DND-41 (cell line): Measurements from ENCODE around the gene SPATA31C2.

Experiments used
- ATAC-seq: fragments of 200-7000 bp; cut with Tn5 transposase; 3 replicates; pipeline ENCODE4 v1.9.1; 2021; ENCODE audit warnings: low read depth; ENCODE audit not compliant: insufficient read depth
- DNase-seq: peaks from one replicate; pipeline ENCODE4 v3.0.0-alpha.2; 2020
- H2AFZ ChIP-seq: 2 replicates; pipeline ENCODE4 v1.6.0; 2012; ENCODE audit warnings: low read depth, low read length
- H3K27ac ChIP-seq: 2 replicates; pipeline ENCODE4 v1.5.1; 2012; ENCODE audit warnings: low read length, inconsistent platforms
- H3K27me3 ChIP-seq: fragments of 200-600 bp; sonication (generic); 2 replicates; pipeline ENCODE4 v1.6.0; 2012; ENCODE audit warnings: low read length, mild to moderate bottlenecking, inconsistent platforms; ENCODE audit not compliant: insufficient read depth, poor library complexity
- H3K36me3 ChIP-seq: 2 replicates; pipeline ENCODE4 v1.5.1; 2012; ENCODE audit warnings: low read length, inconsistent platforms; ENCODE audit not compliant: insufficient read depth
- H3K4me1 ChIP-seq: 2 replicates; pipeline ENCODE4 v1.5.1; 2012; ENCODE audit warnings: mild to moderate bottlenecking, low read length; ENCODE audit not compliant: insufficient read depth
- H3K4me2 ChIP-seq: 2 replicates; pipeline ENCODE4 v1.6.0; 2012; ENCODE audit warnings: mild to moderate bottlenecking, moderate library complexity, low read length, inconsistent platforms; ENCODE audit not compliant: insufficient read depth
- H3K4me3 ChIP-seq, 2 experiments: fragments of 200-600 bp in 1 of 2; shearing (Covaris generic) in 1 of 2; 2 replicates each; pipeline ENCODE4 v1.5.1; 2012 to 2016; ENCODE audit warnings: inconsistent platforms in 2 of 2, low read length in 2 of 2, mild to moderate bottlenecking in 2 of 2, low read depth in 1 of 2, moderate library complexity in 1 of 2
- H3K79me2 ChIP-seq: 2 replicates; pipeline ENCODE4 v1.6.0; 2012; ENCODE audit warnings: low read length, inconsistent platforms; ENCODE audit not compliant: insufficient read depth
- H3K9ac ChIP-seq: 2 replicates; pipeline ENCODE4 v1.6.0; 2012; ENCODE audit warnings: low read depth, mild to moderate bottlenecking, inconsistent platforms, low read length, moderate library complexity
- H3K9me3 ChIP-seq: 2 replicates; pipeline ENCODE4 v1.5.1; 2012; ENCODE audit warnings: low read length, moderate library complexity, mild to moderate bottlenecking, inconsistent platforms; ENCODE audit not compliant: insufficient read depth, severe bottlenecking
- H4K20me1 ChIP-seq: 2 replicates; pipeline ENCODE4 v1.6.0; 2012; ENCODE audit warnings: low read length; ENCODE audit not compliant: insufficient read depth
- EZH2 ChIP-seq: IDR thresholded peaks from 3 replicates; pipeline ENCODE4 v1.6.1; 2012; ENCODE audit warnings: borderline replicate concordance, low read depth, mild to moderate bottlenecking, moderate library complexity, low read length, inconsistent platforms; ENCODE audit not compliant: severe bottlenecking
- TF ChIP-seq, protein P1 (sequence below): IDR thresholded peaks from 2 replicates; pipeline ENCODE4 v1.5.1; 2012; ENCODE audit warnings: borderline replicate concordance, low read length, moderate library complexity, mild to moderate bottlenecking; ENCODE audit not compliant: poor library complexity, severe bottlenecking; ENCODE audit errors: extremely low read depth

The SPATA31C2 gene

DNA sequence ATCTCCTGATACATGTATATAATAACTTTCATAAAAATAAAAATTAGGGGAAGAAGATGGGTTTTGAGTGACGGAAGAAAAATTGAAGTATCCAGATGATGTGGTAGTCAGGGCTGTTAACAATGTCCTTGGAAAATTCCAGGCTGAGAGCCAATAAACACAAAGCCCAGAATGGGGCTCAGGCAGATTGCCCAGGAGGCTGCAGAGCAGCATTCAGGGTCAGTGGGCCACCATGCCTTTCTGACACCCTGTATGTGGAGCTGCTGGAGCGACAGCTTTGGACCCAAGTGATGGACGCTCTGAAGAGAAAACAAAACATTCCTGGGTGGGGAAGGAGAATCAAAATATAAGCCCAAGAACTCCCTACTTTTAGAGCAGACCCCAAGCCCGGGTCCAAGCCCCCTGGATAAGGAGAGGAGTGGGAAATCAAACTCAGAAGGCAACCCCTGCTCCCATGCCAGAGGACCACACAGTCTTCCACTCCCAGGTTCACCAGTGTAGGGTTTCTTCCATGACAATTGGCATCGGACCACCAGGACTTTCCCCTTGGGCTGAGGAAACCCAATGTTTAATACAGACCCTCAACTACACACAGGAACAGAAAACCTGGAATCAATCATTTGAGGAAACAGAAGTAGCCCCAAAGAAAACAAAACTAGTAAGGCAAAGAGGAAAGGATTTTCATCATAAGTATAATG lies 45.7 kb upstream of the SPATA31C2 start:
- no peak for ATAC-seq
- H2AFZ ChIP-seq, result no peak overlapping the region
- no peak for TF ChIP-seq EZH2
- TF ChIP-seq, protein P1, sequence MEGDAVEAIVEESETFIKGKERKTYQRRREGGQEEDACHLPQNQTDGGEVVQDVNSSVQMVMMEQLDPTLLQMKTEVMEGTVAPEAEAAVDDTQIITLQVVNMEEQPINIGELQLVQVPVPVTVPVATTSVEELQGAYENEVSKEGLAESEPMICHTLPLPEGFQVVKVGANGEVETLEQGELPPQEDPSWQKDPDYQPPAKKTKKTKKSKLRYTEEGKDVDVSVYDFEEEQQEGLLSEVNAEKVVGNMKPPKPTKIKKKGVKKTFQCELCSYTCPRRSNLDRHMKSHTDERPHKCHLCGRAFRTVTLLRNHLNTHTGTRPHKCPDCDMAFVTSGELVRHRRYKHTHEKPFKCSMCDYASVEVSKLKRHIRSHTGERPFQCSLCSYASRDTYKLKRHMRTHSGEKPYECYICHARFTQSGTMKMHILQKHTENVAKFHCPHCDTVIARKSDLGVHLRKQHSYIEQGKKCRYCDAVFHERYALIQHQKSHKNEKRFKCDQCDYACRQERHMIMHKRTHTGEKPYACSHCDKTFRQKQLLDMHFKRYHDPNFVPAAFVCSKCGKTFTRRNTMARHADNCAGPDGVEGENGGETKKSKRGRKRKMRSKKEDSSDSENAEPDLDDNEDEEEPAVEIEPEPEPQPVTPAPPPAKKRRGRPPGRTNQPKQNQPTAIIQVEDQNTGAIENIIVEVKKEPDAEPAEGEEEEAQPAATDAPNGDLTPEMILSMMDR, result no peak

DNA sequence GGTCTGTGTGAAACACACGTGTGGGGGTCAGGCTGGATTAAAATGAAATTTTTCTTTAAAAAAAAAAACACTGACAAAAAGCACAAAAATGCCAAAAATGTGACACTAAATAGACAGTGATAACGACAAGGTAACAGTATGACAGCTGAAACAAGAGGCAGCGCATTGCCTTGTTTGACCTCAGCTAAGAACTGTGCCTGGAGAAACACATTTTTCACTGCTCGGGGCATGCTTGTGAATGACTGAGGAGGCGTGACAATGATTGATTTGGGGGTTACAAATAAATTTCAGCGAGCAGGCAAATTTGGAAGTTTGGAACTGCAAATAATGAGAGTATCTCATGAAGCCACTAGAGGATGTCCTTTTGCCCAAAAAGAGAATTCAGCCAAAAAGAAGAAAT lies 44.2 kb upstream of the SPATA31C2 start:
- no peak overlapping the region for H2AFZ ChIP-seq
- H3K36me3 ChIP-seq, result no peaks in the 10 kb centered on the region
- H3K9ac ChIP-seq, result no peak overlapping the region
- H3K9me3 ChIP-seq, result no peaks in the 10 kb centered on the region
- H3K4me2 ChIP-seq, result no peak overlapping the region
- no peaks in the 10 kb centered on the region for H3K79me2 ChIP-seq
- ATAC-seq, result no peak
- H3K4me1 ChIP-seq, result no peaks in the 10 kb centered on the region
- DNase-seq, result no peak
- H3K27ac ChIP-seq, result no peak overlapping the region
- no peaks in the 10 kb centered on the region for H3K27me3 ChIP-seq
- no peak overlapping the region for H3K4me3 ChIP-seq
- no peaks in the 10 kb centered on the region for H4K20me1 ChIP-seq
- TF ChIP-seq, protein P1, result no peak
- no peak for TF ChIP-seq EZH2

More for the DNA sequence above, 45.7 kb upstream of the SPATA31C2 start:
- no peaks in the 10 kb centered on the region for H3K36me3 ChIP-seq
- H3K4me3 ChIP-seq, result no peak overlapping the region
- no peaks in the 10 kb centered on the region for H3K9me3 ChIP-seq
- no peak overlapping the region for H3K9ac ChIP-seq
- H3K4me1 ChIP-seq, result no peaks in the 10 kb centered on the region
- no peak for DNase-seq
- H4K20me1 ChIP-seq, result no peaks in the 10 kb centered on the region
- no peak overlapping the region for H3K27ac ChIP-seq
- no peak overlapping the region for H3K4me2 ChIP-seq
- H3K79me2 ChIP-seq, result no peaks in the 10 kb centered on the region
- no peaks in the 10 kb centered on the region for H3K27me3 ChIP-seq

DNA sequence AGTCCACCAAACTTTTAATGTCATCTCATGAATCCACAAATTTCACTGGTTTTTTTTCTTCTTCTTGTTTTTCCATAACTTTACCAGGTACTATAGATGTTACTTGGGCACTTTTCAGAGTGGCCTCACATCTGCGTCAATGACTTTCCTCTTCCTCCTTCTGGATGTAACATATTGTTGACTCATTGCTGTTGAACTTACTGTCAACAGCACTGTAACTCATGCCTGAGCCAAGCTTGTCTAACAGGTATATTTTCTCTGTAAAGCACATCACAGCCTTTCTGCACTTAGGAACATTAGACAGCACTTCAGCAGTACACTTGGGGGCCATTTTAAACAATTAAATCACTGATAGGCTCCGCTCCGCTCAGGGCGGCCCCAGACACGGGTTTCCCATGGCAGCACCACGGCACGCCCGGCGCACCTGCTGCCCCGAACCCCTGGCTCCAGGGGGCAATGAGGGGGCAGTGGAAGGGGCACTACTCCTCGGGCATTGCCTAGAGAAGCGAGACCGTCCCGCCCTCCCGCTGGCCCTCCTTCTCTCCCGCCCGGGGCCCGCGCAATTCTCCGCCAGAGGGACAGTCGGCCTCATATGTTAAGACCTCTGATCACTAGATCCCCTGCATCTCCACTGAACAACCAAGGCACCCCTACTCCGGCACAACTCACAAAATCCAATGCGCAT lies 41.9 kb upstream of the SPATA31C2 start:
- H4K20me1 ChIP-seq, result no peaks in the 10 kb centered on the region
- H3K4me1 ChIP-seq, result no peaks in the 10 kb centered on the region

More for the DNA sequence above, 41.9 kb upstream of the SPATA31C2 start:
- Histone ChIP-seq H3K9ac (no peak overlapping the region), H3K79me2 (no peaks in the 10 kb centered on the region), H3K4me2 (no peak overlapping the region), H3K9me3 (no peaks in the 10 kb centered on the region), H3K27me3 (no peaks in the 10 kb centered on the region), H3K36me3 (no peaks in the 10 kb centered on the region), H2AFZ (no peak overlapping the region), H3K4me3 (no peak overlapping the region), H3K27ac (no peak overlapping the region)
- DNase-seq, result no peak
- ATAC-seq, result no peak
- no peak for TF ChIP-seq EZH2
- TF ChIP-seq, protein P1, result no peak
